DND-41 (cell line): Measurements from ENCODE around the gene NR1D1.

ENCODE experiments used
- CTCF ChIP-seq: IDR thresholded peaks from 2 replicates; pipeline ENCODE4 v1.5.1; 2012; ENCODE audit warnings: borderline replicate concordance, low read length, moderate library complexity, mild to moderate bottlenecking; ENCODE audit not compliant: poor library complexity, severe bottlenecking; ENCODE audit errors: extremely low read depth
- EZH2 ChIP-seq: IDR thresholded peaks from 3 replicates; pipeline ENCODE4 v1.6.1; 2012; ENCODE audit warnings: borderline replicate concordance, low read depth, mild to moderate bottlenecking, moderate library complexity, low read length, inconsistent platforms; ENCODE audit not compliant: severe bottlenecking

GRCh38 chr17:40095944-40096791 is 4.2 kb downstream of the NR1D1 start:
- TF ChIP-seq CTCF (no peak), EZH2 (no peak)
